Type B pancreatic cell (in vitro differentiated cells): ENCODE data around the gene SDR42E2. TPM values are rescaled to one million over a fixed set of nuclear protein-coding genes. Genes with fewer than 3 reads are reported as not detected.
"Not testable (repeated sequence)": the region's sequence is repeated elsewhere in the genome, so short reads cannot be mapped to it uniquely, and the experiment has no call there.

ENCODE experiments used
- DNase-seq: peaks from one replicate; pipeline ENCODE4 v3.0.0; 2021; ENCODE audit warnings: mixed read lengths; ENCODE audit not compliant: unreplicated experiment; ENCODE audit errors: extremely low spot score
- H3K27ac Mint-ChIP-seq: 2 replicates; pipeline ENCODE4 v1.8.0; 2021; ENCODE audit warnings: mild to moderate bottlenecking, mixed read lengths
- H3K27me3 Mint-ChIP-seq: 2 replicates; pipeline ENCODE4 v1.8.0; 2021; ENCODE audit warnings: mixed read lengths
- H3K36me3 Mint-ChIP-seq: 2 replicates; pipeline ENCODE4 v1.8.0; 2021; ENCODE audit warnings: mixed read lengths
- H3K4me1 Mint-ChIP-seq: one replicate; pipeline ENCODE4 v1.8.0; 2021; ENCODE audit warnings: mixed read lengths; ENCODE audit not compliant: unreplicated experiment
- H3K4me3 Mint-ChIP-seq: 2 replicates; pipeline ENCODE4 v1.8.0; 2021; ENCODE audit warnings: mild to moderate bottlenecking, mixed read lengths
- H3K9me3 Mint-ChIP-seq: 2 replicates; pipeline ENCODE4 v1.8.0; 2021; ENCODE audit warnings: mixed read lengths
- CTCF ChIP-seq: fragments of 200-600 bp; sonication (generic); conservative IDR thresholded peaks from 2 replicates; pipeline ENCODE4 v1.5.0; 2021; ENCODE audit warnings: antibody characterized with exemption, mild to moderate bottlenecking
- total RNA-seq: library from RNA; stranded (reverse); gene quantifications from 2 replicates; pipeline ENCODE4 v1.2.1, GENCODE V29; 2021; ENCODE audit warnings: low replicate concordance

Gene SDR42E2
- total RNA-seq, 1 donor from 2014 or later, result 0.19 TPM

- Mint-ChIP-seq H3K4me1 (no peaks in the 10 kb centered on the region), H3K9me3 (no peaks in the 10 kb centered on the region), H3K27me3 (peaks cover 47% of the 10 kb centered on the region), H3K4me3 (no peak overlapping the region), H3K27ac (no peak overlapping the region), H3K36me3 (no peaks in the 10 kb centered on the region)
- DNase-seq, result no peak
- TF ChIP-seq CTCF, result no peak
These were observed 1.5 kb downstream of the SDR42E2 start for GRCh38 chr16:22163806-22164205.

GRCh38 chr16:22164482-22164881 is 2.2 kb downstream of the SDR42E2 start:
- no peak for DNase-seq
- H3K27me3 Mint-ChIP-seq, result peaks cover 44% of the 10 kb centered on the region
- H3K27ac Mint-ChIP-seq, result no peak overlapping the region
- no peaks in the 10 kb centered on the region for H3K9me3 Mint-ChIP-seq
- H3K36me3 Mint-ChIP-seq, result no peaks in the 10 kb centered on the region
- TF ChIP-seq CTCF, result no peak
- no peaks in the 10 kb centered on the region for H3K4me1 Mint-ChIP-seq
- no peak overlapping the region for H3K4me3 Mint-ChIP-seq

GRCh38 chr16:22165508-22166285 is 3.4 kb downstream of the SDR42E2 start:
- Mint-ChIP-seq H3K36me3 (no peaks in the 10 kb centered on the region), H3K4me3 (no peak overlapping the region), H3K4me1 (no peaks in the 10 kb centered on the region), H3K27ac (no peak overlapping the region), H3K9me3 (no peaks in the 10 kb centered on the region), H3K27me3 (peaks cover 32% of the 10 kb centered on the region)
- no peak for TF ChIP-seq CTCF
- no peak for DNase-seq

- H3K27me3 Mint-ChIP-seq, result no peaks in the 10 kb centered on the region
- H3K36me3 Mint-ChIP-seq, result no peaks in the 10 kb centered on the region
- no peaks in the 10 kb centered on the region for H3K9me3 Mint-ChIP-seq
- no peak for TF ChIP-seq CTCF
- no peak overlapping the region for H3K4me3 Mint-ChIP-seq
- no peak overlapping the region for H3K27ac Mint-ChIP-seq
- no peak for DNase-seq
- H3K4me1 Mint-ChIP-seq, result no peaks in the 10 kb centered on the region
These were observed 9.6 kb downstream of the SDR42E2 start for GRCh38 chr16:22171953-22172352.

GRCh38 chr16:22172642-22173041 is 10.3 kb downstream of the SDR42E2 start:
- H3K9me3 Mint-ChIP-seq, H3K4me3 Mint-ChIP-seq, H3K27ac Mint-ChIP-seq, H3K4me1 Mint-ChIP-seq, DNase-seq, H3K27me3 Mint-ChIP-seq, H3K36me3 Mint-ChIP-seq: not testable (repeated sequence)

- Mint-ChIP-seq H3K4me3 (no peak overlapping the region), H3K4me1 (no peaks in the 10 kb centered on the region), H3K27me3 (peaks cover 2% of the 10 kb centered on the region), H3K27ac (no peak overlapping the region), H3K9me3 (no peaks in the 10 kb centered on the region), H3K36me3 (no peaks in the 10 kb centered on the region)
- TF ChIP-seq CTCF, result no peak
- DNase-seq, result no peak
These were observed 12.3 kb downstream of the SDR42E2 start for GRCh38 chr16:22174642-22175041.
